NB4 (cell line): ENCODE results near the gene CCNY.

Experiments used
- CTCF ChIP-seq: IDR thresholded peaks from one replicate; pipeline ENCODE4 v1.5.1; 2012; ENCODE audit warnings: low read depth, low read length
- POLR2A ChIP-seq: IDR thresholded peaks from 2 replicates; pipeline ENCODE4 v1.6.1; 2011; ENCODE audit warnings: mild to moderate bottlenecking; ENCODE audit not compliant: insufficient read length; ENCODE audit errors: extremely low read depth

- TF ChIP-seq CTCF: no peak
- TF ChIP-seq POLR2A: no peak
These were observed 83.7 kb downstream of the CCNY start for GRCh38 chr10:35420044-35420443.
